Gastrocnemius medialis (tissue), 4 donors: ENCODE measurements around the gene UFC1.

ENCODE experiments used
- POLR2A ChIP-seq, 2 donors: fragments of 450-650 bp; IDR thresholded peaks; one replicate each; pipeline ENCODE4 v1.6.1; 2017; ENCODE audit warnings: antibody characterized with exemption in 2 of 2, mild to moderate bottlenecking in 2 of 2, moderate library complexity in 2 of 2
- TF ChIP-seq, protein P1 (sequence below), 5 experiments: fragments of 450-650 bp in 3 of 5; fragments of 200-600 bp in 2 of 5; sonication (generic) in 2 of 5; IDR thresholded peaks in 4 of 5; conservative IDR thresholded peaks in 1 of 5; 1 replicate in 4 of 5; 2 replicates in 1 of 5; pipeline ENCODE4 v1.5.1; 2016 to 2019; ENCODE audit warnings: antibody characterized with exemption in 5 of 5, mild to moderate bottlenecking in 3 of 5, moderate library complexity in 3 of 5

DNA sequence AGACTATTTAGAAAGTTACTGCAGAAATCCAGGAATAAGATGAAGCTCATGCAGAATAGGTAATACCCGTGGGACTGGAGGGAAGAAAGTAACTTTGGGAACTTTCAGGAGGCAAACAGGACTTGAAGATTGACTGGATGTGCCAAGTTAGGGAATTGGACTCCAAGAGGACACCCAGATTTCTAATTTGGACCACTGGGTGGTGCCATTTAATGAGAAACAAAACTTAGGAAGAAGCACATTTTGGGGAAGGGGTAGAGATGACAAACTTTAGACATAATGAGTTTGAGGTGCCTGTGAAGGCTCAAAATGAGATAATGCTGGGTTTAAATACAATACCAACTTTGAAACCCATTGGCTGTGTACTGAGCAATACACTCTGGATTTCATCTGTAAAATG lies 26.9 kb downstream of the UFC1 start:
- TF ChIP-seq, protein P1, sequence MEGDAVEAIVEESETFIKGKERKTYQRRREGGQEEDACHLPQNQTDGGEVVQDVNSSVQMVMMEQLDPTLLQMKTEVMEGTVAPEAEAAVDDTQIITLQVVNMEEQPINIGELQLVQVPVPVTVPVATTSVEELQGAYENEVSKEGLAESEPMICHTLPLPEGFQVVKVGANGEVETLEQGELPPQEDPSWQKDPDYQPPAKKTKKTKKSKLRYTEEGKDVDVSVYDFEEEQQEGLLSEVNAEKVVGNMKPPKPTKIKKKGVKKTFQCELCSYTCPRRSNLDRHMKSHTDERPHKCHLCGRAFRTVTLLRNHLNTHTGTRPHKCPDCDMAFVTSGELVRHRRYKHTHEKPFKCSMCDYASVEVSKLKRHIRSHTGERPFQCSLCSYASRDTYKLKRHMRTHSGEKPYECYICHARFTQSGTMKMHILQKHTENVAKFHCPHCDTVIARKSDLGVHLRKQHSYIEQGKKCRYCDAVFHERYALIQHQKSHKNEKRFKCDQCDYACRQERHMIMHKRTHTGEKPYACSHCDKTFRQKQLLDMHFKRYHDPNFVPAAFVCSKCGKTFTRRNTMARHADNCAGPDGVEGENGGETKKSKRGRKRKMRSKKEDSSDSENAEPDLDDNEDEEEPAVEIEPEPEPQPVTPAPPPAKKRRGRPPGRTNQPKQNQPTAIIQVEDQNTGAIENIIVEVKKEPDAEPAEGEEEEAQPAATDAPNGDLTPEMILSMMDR (IDR thresholded peaks at IDR 0.05 in 4 of 5, conservative IDR thresholded peaks at IDR 0.05 in 1 of 5): no peak
- no peak for TF ChIP-seq POLR2A (IDR thresholded peaks at IDR 0.05)
